GM21367 (cell line): ENCODE data around the gene NTN5.
"Not testable (repeated sequence)": the region's sequence is repeated elsewhere in the genome, so short reads cannot be mapped to it uniquely, and the experiment has no call there.

Experiments
- ATAC-seq: cut with Tn5 transposase; IDR thresholded peaks from one replicate; pipeline ENCODE4 v1.9.1; 2021; ENCODE audit not compliant: unreplicated experiment

Gene NTN5

GRCh38 chr19:48672994-48673393, at the start of gene NTN5:
Gene NTN5 (minus strand): TSS chr19:48673017. CDS start chr19:48670986, 2,031 bp downstream.
- ATAC-seq: no peak

- ATAC-seq: no peak
These were observed 49.4 kb upstream of the NTN5 start for GRCh38 chr19:48722196-48722708.

- peak; percentile 75 for ATAC-seq
These were observed 47.9 kb upstream of the NTN5 start for GRCh38 chr19:48720613-48721296.

DNA sequence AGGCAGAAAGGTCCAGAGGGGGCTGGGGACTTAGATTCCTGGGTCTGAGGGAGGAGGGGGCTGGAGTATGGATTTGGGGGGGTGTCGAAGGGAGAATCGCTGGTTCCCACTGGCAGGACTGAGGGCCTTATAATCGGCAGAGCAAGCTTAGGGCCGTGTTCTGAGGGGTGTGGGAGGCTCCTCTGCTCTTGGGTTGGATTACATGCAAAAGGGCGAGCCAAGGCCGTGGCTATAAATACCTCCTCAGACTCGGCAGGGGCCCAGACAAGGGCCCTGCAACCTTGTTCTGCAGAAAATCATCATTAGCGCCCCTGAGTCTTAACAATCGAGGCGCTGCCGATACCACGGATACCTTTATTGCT, 47.4 kb upstream of the NTN5 start:
- no peak for ATAC-seq

- no peak for ATAC-seq
These were observed 46.7 kb upstream of the NTN5 start, which contains the start of gene MAMSTR for GRCh38 chr19:48719263-48720171. Gene MAMSTR (minus strand): TSS chr19:48719725. CDS start chr19:48719031, 694 bp downstream.

GRCh38 chr19:48718711-48719231, 46.0 kb upstream of the NTN5 start:
- no peak for ATAC-seq

GRCh38 chr19:48718106-48718505, 45.3 kb upstream of the NTN5 start:
- ATAC-seq: not testable (repeated sequence)

- ATAC-seq: no peak
These were observed 43.9 kb upstream of the NTN5 start for GRCh38 chr19:48716562-48717291.

GRCh38 chr19:48715681-48716171, 42.9 kb upstream of the NTN5 start:
- no peak for ATAC-seq

- ATAC-seq: no peak
These were observed 42.2 kb upstream of the NTN5 start for GRCh38 chr19:48714759-48715675.

- ATAC-seq: peak; percentile 80
These were observed 41.3 kb upstream of the NTN5 start for GRCh38 chr19:48713864-48714755.

DNA sequence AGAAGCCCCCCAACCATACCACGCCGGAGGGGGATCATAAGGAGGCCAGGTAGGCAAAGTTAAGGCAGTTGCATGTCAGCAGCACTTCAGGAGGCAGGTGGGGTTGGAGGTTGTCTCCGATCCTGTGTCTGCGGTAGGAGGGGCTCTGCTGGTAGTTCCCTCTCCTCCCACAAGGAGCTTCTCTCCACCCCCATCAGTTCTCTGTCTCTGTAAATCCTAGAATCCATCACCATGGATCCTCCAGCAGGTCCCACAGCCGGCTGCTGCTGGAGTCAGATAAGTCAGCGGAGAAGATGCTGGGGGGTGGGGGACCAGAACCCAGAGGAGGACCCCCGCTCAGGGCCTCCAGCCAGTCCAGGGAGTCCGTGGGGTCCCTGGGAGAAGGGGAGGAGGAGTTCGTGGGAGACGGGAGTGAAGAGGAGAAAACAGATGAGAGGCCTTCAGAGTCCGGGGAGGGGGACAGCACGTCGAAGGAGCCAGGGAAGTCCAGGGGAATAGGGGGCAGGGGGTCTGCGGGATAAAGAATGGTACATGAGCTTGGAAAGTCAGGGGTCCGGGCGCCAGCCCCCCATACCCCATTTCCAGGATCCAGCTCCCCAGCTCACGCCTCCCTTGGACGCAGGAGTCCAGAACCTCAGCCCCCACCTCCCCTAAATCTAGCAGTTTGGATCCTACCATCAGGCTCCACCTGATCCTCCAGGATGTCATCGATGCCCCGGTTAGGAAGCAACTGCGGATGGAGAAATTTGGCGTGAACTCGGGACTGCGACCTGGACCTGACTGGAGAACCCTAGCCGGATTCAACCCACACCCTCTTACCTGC, 40.4 kb upstream of the NTN5 start:
- ATAC-seq: no peak

DNA sequence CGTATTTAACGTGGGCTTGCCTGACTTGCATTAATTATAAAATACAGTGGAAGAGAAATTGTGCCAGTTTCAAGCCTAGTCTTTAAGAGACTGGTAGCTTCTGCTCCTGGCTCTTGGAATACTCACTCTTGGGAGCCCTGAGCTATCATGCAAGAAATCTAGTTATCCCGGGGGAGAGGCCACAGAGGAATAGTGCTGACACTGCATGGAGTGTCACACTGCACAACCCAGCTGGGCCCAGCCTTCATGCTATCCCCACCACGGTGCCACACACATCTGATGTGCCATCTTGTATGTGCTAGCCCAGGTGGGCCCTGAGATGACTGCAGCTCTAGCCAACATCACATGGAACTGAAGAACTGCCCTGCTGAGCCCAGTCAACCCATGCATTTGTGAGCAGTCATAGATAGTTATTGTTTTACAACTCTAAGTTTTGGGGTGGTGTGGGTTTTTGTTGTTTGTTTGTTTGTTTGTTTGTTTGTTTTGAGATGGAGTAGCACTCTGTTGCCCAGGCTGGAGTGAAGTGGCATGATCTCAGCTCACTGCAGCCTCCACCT, 38.4 kb upstream of the NTN5 start:
- ATAC-seq: no peak

- ATAC-seq: no peak
These were observed 35.7 kb upstream of the NTN5 start for GRCh38 chr19:48708471-48708870.

DNA sequence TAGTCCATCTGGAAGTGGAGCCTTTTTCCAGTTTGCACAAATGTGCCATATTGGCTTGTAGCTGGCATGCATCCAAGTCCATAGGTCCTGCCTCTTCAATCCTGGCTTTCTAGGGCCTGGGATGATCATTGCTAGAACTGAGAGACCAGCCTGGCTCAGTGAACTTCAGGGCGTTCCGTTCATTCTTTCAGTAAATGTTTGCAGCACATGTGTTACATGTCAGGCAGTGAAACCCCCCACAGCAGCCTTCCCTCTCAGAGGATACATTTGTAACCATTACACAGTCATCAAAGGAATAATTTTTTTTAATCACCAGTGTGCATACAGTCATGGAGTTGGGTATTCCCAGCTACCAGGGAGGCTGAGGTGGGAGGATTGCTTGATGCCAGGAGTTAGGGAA, 32.6 kb upstream of the NTN5 start:
- no peak for ATAC-seq

- ATAC-seq: no peak
These were observed 30.5 kb upstream of the NTN5 start for GRCh38 chr19:48703316-48703715.

DNA sequence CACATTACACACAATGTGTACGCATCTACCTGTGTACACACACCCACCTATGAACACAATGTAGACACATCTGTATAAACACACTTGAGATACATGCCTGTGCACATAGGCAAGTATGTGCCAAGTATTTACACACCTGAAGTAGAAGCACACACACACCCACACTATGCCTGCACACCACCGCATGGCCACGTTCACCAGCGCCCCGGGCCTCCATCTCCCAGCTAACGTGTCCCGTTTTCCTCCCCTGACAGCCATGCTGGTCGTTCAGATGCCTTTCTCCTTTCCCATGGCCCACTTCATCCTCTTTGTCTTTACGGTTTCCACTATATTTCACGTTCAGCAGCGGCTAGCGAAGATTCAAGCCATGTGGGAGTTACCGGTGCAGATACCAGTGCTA, 29.9 kb upstream of the NTN5 start:
- no peak for ATAC-seq

DNA sequence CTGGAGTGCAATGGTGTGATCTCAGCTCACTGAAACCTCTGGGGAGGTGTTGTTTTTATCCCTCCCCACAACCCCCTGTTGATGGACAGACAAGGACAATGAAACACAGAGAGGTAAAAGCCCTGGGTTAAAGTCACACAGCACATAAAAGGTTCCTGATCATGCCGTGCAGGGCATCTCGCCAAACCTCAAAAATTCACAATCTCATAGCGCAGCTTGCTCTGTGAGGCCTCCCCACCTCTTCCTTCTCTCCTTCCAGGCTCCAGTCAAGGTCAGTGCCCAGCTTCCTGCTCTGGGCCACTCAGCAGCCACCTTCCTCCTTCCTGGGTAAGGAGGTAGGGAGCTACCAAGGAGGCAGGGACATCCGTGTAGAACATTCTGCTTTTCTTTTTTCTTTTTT, 25.2 kb upstream of the NTN5 start:
- ATAC-seq: no peak
